HG02870 (cell line): Measurements from ENCODE around the gene LARP4B.

ENCODE experiments used
- ATAC-seq: cut with Tn5 transposase; IDR thresholded peaks from one replicate; pipeline ENCODE4 v1.9.1; 2021; ENCODE audit warnings: mild to moderate bottlenecking, moderate library complexity; ENCODE audit not compliant: unreplicated experiment

LARP4B gene

DNA sequence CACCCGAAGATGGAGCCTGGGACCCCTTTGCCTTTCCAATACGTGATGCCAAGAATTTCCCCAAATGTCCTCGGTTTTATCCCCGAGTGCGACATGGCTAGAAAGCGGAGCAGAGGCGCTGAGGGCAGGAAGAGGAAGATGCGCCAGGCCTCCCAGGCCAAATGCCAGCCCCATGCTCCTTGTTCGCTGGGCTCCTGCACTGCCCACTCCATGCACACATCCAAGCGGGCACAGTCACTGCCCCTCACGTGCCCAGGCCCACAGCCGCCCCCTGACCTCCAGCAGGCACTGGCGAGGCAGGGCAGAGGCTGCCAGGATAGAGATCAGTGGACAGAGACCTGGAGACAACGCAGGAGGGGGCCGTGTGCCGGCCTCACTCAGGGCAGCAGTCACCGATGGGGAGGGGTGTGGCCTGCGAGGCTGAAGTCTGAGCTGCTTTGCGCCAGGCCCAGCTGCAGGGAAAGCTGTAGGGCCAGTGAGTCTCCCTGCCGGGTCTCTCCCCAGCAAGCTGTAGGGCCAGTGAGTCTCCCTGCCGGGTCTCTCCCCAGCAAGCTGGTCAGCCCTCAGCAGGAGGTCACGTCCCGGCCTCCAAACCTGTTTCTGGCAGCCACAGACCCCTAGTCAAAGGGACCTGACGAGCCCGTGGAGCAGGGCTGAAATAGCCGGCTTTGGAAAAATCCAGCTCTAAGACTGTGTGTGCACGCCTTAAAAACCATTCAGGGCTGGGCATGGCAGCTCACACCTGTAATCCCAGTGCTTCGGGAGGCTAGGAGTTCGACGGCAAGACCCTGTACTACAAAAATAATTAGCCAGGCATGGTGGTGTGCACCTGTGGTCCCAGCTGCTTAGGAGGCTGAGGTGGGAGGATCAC lies 141.4 kb downstream of the LARP4B start:
- ATAC-seq: no peak

DNA sequence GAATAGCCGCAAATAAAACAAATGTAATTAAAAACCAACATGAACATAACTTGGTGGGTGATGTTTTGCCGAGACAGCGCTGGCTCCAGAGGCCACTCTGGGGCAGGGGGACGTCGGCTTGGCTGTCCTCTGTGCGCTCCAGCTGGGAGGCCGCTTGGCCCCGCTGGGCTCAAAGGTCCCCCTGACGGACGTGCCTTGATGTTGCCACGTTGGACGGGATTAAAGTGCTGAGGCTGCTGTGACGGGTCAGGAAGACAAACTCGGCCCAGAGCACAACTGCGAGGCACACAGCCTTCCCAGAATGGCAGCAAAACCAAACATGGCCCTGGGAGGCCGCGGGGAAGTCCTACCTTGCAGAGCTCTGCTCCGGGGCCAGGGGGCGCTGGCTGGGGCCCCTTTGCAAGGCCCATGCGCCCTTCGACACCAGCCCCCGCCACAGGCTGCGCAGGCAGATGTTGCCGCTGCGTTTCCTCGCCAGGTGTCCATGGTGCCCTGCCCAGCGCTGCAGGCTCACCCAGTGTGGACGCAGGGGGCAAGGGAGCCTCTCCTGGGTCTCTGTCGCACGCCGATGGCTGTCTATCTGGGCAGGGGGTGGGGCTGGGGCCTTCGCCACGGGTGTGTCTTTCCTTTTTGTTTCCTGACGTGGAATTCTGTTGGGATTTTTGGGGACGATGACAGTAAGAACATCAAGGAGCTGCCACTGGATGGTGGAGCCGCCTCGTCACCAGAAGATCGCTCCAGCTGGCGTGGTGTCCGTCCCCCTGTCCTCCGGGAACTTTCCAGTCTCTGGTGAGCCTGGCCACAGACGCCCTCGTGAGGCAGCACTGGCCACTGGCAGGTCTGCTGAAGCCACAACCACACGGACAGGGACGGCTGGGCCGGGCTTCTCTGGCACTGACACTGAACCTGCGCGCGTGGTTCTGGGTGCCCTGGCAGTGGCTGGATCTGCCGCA lies 142.4 kb downstream of the LARP4B start:
- no peak for ATAC-seq

DNA sequence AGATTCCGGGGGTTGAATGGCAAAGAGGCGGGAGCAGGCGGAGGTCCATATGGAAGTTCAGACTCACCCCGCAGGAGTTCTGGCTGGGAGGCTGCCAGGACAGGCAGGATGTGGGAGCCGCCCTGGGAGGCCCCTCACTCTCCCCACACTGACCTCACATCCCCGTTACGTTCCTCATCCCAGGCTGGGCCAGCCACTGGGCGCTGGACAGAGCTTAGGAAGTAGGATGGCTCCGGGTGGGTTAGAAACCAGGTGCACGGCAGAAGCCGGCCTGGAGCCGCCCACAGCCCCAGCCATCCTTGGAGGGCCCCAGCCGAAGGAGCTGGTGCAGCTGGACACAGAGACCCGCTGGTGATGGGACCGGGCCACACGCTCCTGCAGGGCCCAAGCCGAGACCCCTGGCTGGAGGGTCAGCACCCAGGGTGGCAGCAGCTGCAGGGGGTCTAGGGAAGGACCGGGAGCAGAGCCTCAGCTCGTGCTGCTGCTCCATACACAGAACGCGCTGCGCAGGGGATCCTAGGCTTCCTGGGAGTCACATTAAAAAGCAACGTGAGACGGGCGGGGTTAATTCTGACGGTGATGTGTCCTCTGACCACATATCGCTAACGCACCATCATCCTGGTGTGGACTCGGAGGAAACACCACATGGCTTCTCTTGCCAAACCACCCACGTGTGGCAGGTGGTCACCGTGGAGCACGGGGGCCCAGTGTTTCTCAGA lies 143.4 kb downstream of the LARP4B start:
- no peak for ATAC-seq

DNA sequence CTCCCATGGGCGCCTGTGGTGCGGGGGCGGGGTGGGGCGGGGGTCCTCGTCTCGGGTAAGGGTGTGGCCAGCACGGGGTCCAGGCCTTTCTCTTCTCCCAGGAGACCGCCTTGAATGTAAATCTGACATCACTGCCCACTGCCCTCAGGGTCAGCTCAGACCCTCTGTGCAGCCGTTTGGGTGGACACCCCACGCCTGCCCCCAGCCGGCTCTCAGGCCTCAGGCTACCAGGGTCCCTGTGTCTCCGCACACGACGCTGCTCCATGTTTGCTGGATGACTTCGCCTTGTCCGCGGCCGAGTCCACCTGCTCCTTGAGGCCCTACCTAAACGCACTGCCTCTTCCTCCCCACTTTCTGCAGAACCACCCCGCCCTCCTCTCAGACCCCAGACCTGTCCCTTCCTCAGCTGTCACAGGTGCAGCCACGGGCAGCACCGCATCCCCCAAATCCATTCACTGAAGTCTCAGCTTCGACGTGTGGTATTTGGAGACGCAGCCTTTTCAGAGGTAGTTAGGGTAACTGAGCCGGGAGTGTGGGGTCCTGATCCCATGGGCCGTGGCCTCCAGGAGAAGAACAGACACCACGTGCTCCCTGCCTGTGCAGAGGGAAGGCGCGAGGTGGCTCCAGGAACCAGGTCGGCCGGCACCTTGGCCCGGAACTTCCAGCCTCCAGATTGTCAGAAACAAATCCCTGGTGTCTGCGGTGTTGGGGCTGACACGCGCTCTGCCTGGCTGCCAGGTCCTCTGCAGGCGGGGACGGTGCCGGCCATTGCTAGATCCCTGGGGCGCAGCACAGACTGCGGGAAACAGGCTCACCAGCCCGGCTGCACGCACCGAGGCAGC lies 144.7 kb downstream of the LARP4B start:
- ATAC-seq: no peak

DNA sequence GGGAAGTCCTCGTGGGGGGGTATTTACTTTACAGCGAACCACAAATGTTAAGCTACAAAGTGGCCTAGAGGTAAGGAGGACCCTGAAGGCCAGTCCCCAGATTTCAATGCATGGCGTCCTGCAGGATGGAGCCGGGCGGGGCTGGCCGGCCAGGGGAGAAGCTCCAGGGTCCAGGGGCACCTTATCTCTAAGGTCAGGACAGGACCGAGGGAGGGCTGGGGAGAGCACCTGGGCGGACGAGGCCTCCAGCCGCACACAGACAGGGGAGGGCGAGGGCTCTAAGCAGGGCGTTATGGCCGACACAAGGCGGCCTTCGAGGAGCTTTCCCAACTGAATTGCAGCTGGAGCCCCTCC lies 145.7 kb downstream of the LARP4B start:
- no peak for ATAC-seq

DNA sequence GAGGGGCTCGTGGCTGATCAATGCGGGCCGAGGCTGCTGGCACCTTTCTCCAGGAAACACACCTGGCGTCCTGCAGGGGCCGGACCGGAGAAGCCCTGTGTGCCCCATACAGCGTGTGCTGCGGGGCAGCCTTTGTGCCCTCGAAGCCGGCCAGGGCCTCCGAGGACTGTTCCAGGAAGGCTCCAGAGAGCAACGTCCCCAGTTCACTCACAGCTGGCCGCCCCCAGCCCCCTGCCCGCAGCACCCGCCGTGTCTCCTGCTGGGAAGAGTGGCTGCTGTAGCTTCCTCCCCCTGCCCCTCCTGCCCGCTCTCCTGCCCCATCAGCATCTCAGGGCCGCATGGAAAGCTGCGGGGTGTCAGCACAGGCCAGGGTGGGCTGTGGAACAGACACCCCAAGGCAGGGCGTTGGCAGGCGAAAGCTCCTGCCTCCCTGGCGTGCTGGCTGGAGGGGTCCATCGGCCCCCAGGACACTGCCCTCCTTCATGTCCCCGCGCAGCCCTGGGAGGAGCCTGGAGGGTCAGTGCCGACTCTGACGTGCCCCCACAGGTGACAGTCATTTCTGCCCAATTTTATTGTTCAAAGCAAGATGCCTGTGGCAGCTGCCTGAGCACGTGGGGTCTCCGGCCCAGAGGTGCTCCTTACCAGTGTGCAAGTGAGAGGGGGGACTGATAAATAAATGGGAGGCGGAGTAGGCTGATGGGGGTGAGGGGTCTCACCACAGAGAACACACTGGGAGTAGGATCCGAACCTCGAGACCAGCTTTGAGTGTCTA lies 146.2 kb downstream of the LARP4B start:
- ATAC-seq: no peak

DNA sequence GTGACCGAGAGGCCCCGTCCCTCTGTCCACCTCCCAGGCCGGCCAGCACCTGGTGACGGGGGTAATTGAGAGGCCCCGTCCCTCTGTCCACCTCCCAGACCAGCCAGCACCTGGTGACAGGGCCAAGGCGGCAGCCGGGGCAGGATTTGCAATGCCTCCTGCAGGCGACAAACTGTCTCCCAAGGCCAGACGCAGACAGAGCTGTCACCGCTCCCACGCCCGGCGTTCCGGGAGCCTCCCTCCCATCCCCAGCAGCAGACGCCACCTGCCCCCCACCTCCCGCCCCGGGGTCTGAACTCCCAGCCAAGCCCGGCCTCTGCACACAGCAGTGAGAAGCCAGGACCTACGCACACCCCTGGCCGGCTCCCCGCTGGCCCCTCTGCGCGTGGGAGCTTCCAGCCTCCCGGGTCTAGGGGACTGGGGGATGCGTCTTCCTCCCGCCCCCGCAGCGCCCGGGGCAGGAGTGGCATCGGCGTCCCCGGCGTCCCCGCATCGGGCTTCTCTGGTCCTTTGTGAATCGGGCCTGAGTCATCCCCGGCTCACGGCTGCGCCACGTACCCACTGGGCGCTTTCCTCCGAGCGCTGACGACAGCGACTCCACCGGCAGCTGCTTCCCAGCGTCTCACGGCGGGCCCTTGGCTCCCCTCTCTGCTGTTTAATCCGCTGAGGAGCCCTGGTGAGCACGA lies 147.0 kb downstream of the LARP4B start:
- no peak for ATAC-seq

DNA sequence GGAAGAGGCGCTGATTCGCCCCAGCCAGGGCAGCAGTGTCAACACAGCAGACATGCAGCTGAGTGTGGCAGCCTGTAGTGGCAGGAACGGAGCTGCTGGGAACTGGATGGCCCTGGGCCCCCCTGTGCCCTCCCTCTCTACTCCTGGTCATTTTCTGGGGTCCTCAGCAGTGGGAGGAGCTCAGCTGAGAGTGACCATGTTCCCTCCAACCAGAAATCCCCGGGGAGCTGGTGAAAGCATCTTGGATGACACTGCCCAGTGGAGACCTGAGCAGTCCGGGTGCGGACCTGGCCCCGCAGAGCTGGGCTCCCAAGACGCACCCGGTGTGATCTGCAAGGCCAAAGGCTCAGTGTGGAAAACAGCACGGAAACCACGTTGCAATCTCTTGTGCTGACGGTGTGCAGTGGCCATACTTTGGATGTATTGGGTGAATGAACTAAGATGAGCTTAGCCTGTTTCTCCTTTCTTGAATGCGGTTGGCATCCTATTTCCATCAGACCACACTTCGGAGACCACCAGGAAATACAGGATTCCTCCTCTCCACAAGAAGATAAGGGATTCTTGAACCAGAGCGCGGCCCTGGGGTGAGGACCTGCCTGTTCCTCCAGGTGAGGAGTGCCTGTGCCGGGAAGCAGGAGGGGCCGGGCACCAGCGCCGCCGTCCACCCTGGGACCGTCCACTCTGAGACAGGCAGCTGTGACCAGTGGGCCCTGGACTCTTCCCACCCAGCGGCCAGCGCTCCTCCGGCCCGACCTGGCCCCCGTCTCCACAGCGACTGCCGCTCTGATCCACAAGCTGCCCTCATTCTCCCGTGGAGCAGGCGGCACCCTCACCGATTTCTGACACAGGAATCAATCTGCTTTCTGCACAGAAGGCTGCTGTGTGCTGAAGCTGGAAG lies 148.5 kb downstream of the LARP4B start:
- ATAC-seq: no peak

DNA sequence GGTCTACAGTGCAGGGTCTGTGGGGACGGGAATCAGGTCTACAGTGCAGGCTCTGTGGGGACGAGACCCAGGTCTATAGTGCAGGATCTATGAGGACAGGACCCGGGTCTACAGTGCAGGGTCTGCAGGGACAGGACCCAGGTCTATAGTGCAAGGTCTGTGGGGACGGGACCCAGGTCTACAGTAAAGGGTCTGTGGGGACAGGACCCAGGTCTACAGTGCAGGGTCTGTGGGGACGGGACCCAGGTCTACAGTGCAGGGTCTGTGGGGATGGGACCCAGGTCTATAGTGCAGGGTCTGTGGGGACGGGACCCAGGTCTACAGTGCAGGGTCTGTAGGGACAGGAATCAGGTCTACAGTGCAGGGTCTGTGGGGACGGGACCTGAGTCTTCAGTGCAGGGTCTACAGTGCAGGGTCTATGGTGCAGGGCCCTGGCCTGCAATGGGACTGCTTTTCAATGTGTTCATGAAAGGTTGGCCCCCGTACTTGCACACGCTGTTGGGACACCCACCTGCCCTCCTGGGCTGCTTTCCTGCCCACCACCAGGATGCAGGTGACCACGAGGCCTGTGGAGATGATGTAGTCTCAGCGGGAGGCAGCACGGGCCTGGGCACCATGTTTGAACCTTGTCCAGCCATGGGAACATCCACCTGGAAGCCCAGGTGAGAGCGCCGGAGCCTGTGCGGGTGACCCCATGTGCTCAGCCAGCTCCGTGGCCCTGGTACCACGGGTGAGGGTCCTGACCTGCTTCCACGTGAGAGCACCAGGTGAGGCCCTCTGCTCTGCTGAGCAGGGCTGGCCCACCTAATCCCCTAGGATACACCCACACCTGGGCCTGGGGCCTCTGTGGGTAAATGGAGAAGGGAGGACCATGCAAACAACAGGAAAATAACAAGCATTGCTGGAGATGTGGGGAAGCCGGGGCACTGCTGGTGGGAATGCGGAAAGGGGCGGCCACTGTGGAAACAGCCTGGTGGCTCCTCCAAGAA lies 150.7 kb downstream of the LARP4B start:
- no peak for ATAC-seq

DNA sequence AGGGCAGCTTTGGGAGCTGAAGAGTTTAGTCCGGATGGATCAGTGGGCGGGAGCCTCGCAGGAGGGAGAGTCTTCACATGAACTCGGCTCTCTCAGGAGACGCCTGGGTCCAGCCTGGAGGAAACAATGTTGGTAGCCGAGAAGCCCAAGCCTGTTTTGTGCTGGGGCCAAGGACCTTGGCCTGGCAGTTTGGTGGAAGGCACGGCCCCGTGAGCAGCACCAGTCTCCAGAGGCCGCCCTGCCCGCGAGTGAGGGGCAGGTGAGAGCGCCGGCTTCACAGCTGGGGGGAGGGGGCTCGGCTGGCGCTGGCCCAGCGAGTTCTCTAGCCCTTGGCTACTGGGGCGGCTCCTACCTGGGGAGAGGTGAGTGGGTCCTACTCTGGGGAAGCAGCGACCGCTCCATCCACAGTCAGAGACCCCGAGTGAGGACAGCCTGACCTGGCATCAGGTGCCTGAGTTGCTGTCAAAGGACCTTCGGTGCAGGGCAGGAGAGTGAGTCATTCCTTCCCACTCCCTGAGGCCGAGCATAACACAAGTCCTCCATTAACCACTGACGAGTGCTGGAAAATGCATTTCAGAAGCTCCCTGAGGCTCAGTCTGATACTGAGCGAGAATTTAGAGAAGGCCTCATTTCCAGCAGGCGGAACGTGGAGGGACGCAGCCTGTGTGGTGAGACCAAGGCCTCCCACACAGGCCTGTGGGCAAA lies 152.7 kb downstream of the LARP4B start:
- ATAC-seq: no peak

DNA sequence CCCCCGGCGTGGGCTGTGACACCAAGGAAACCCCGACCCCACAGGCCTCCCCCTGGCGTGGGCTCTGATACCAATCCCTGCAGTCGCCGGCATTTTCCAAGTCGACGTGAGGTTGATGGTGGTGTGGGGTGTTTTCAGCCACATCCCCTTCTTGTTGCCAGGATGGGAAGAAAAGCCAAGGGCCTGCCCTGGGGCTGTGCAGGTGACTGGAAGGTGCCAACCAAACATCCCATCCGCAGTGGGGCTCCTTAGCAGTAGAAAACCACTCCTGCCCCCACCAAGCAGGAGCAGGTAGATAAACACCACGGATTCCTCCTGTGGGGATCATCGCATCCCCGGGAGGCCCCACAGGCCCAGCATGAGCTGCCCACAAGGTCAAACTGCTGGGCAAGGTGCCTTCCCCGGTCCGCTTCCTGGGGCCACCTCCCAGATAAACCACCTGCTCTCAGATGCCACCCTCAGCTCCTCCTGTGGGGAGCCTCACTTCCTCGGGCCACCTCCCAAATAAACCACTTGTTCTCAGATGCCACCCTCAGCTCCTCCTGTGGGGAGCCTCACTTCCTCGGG lies 153.5 kb downstream of the LARP4B start:
- no peak for ATAC-seq

DNA sequence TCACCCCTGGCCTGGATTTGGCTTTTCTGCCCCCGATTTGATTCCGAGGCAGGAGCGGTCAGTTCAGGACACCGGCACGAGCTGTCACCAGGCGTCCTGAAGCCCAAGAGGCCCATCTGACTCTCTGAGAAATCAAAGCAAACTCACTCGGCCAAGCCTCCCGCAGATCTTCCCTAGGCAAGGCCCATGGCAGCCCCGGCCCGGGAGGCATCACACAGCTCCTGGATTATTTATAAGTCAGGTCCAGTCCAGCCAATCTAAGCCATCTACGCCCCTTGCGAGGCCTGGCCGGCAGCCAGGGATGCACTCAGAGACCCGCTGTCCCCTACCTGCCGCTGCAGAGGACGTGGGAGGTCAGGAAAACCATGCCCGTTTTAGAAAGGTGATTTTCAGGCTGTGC lies 154.7 kb downstream of the LARP4B start:
- ATAC-seq: no peak

DNA sequence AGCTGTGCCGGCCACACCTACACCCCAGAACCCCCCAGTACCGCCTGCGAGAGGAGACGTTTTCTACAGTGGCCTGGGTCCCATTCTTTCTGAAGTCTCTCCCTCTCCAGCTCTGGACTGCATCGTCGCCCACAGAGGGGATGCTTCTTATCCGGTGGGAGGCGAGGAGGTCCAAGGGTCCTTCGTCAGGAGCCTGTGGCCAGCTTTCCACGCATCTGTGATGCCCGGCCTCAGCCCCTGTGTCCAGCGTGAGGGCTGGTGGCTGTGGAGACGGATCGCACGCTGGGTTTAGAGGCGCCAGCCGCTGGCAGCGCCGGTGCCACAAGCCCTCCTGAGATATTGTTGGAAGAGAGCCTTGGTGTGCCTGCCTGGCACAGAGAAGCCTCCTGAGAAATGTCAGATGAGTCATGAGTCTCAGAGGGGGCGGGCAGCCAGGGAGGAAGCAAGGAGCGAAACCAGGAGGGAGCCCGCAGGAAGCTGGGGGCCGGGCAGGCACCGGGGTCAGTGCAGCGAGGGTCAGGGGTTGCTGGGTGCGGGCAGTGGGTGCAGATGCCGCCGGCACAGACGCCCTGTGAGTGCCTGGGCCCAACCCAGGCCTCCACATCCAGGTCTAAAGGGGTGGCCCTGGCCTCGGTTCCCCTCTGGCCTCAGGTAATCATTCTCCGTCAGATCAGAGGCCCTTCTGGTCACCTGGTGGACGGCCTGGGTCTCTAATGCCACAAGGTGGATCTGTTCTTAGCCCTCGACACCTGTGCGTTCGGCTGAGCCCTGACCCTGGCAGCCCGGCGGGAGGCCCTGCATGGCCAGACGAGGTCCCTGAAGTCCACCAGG lies 156.0 kb downstream of the LARP4B start:
- no peak for ATAC-seq

DNA sequence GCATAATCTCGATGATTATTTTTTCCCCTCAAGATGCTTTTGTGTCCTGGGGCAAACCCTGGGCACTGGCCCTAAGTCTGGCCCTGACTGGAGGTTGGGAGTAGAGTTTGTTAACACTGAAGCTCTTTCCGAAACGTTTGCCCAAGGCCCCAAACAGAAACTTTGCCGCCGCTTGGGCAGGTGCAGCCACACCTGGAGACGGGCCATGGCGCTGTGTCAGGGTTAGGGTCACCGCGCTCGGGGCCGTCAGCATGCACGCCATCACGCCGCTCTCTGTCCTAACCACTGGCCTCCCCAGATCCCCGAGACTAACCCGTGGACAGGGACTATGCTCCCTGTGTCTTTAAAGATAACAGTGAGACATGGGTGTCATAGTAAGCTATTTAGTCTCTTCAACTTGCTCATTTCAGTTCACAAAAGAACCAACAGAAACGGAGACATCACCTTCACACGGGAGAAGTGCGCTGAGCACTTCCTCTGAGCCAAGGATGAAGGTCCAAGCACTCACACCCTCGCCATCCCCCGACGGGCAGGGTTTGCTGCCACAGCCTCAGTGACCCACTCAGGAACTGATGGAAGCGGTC lies 156.8 kb downstream of the LARP4B start:
- ATAC-seq: no peak

DNA sequence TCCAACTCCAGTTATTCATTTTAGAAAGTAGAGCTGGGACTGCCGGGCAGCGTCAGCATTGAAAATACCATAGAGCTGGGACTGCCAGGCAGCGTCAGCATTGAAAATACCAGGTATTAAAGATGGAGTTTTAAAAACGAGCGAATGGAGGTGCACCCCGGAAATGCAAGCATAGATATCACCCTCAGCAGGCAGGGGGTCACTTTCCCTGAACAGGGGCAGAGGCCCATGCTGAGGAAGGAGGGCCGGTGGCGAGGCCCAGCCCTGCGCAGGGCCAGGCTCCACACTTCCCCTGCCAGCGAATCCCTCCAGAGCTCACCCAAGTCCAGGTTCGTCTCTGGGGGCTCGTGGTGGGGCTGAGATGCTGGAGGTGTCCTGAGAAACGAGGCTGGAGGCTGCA lies 157.3 kb downstream of the LARP4B start:
- no peak for ATAC-seq
